ENCODE data around the gene TM4SF5. TPM values are rescaled to one million over a fixed set of nuclear protein-coding genes. Genes with fewer than 3 reads are reported as not detected.

Gene TM4SF5
- total RNA-seq, 2 donors from 2014 or later: not detected

- DNase-seq (no peak), ATAC-seq (no peak)
- intact Hi-C loops (cut with DNase I): loop anchor here (5.0 kb wide), 3 partner anchors 44 to 101 kb away; no protein-coding TSS in a partner anchor
These were observed 14.8 kb downstream of the TM4SF5 start for GRCh38 chr17:4786516-4786915.

- DNase-seq: no peak
- ATAC-seq: no peak
- intact Hi-C loops (cut with DNase I): loop anchor here (5.0 kb wide), 3 partner anchors 46 to 99 kb away; no protein-coding TSS in a partner anchor
These were observed 16.6 kb downstream of the TM4SF5 start for GRCh38 chr17:4788159-4788806.

- DNase-seq: no peak
- ATAC-seq: peak in 1 of 2 donors; percentile 2
- intact Hi-C loops (cut with DNase I): loop anchor here (5.0 kb wide), 3 partner anchors 47 to 98 kb away; no protein-coding TSS in a partner anchor
These were observed 17.4 kb downstream of the TM4SF5 start, which contains the start of gene GLTPD2 for GRCh38 chr17:4788807-4789700. GLTPD2 (plus strand) TSS chr17:4788964; CDS start chr17:4789012, 48 bp downstream.

GRCh38 chr17:4789701-4789950 is 17.9 kb downstream of the TM4SF5 start:
- no peak for DNase-seq
- no peak for ATAC-seq
- intact Hi-C loops (cut with DNase I): loop anchor here (5.0 kb wide), 3 partner anchors 47 to 98 kb away; no protein-coding TSS in a partner anchor

- intact Hi-C loops (cut with DNase I): loop anchor here (5.0 kb wide), 3 partner anchors 48 to 97 kb away; no protein-coding TSS in a partner anchor
- DNase-seq: peak; percentile 90
- peak; percentile 95 for ATAC-seq
These were observed 18.4 kb downstream of the TM4SF5 start for GRCh38 chr17:4789951-4790704.

GRCh38 chr17:4790705-4791088 is 19.0 kb downstream of the TM4SF5 start:
- DNase-seq: no peak
- intact Hi-C loops (cut with DNase I): no loop called here
- no peak for ATAC-seq

GRCh38 chr17:4795168-4795567 is 23.5 kb downstream of the TM4SF5 start:
- intact Hi-C loops (cut with DNase I): no loop called here
- ATAC-seq (no peak), DNase-seq (no peak)

- DNase-seq: peak; percentile 45
- intact Hi-C loops (cut with DNase I): no loop called here
- ATAC-seq: peak; percentile 38 to 70
These were observed 24.9 kb downstream of the TM4SF5 start for GRCh38 chr17:4796552-4796920.

- ATAC-seq (no peak), DNase-seq (no peak)
- intact Hi-C loops (cut with DNase I): no loop called here
These were observed 28.9 kb downstream of the TM4SF5 start for GRCh38 chr17:4800462-4801196.

GRCh38 chr17:4802228-4802627 is 30.5 kb downstream of the TM4SF5 start, which contains the start of gene C17orf114:
C17orf114 (minus strand) TSS chr17:4802328.
- ATAC-seq (no peak), DNase-seq (no peak)
- intact Hi-C loops (cut with DNase I): no loop called here

GRCh38 chr17:4806456-4806776 is 34.7 kb downstream of the TM4SF5 start:
- DNase-seq: no peak
- intact Hi-C loops (cut with DNase I): no loop called here
- no peak for ATAC-seq

GRCh38 chr17:4806777-4807604 is 35.3 kb downstream of the TM4SF5 start, which contains the start of gene PLD2:
PLD2 (plus strand) TSS chr17:4807152; CDS start chr17:4807773, 621 bp downstream.
- intact Hi-C loops (cut with DNase I): no loop called here
- peak; percentile 99 for ATAC-seq

GRCh38 chr17:4807605-4808377 is 36.1 kb downstream of the TM4SF5 start:
- intact Hi-C loops (cut with DNase I): no loop called here
- ATAC-seq: peak; percentile 10 to 26
- DNase-seq: no peak

More at GRCh38 chr17:4806777-4807604, 35.3 kb downstream of the TM4SF5 start, which contains the start of gene PLD2:
- DNase-seq: peak; percentile 89

GRCh38 chr17:4808378-4808767 is 36.7 kb downstream of the TM4SF5 start:
- intact Hi-C loops (cut with DNase I): no loop called here
- ATAC-seq (peak; percentile 12 to 40), DNase-seq (peak; percentile 48)

- DNase-seq: peak; percentile 34
- no peak for ATAC-seq
- intact Hi-C loops (cut with DNase I): no loop called here
These were observed 39.1 kb downstream of the TM4SF5 start for GRCh38 chr17:4810696-4811290.

GRCh38 chr17:4811471-4811870 is 39.8 kb downstream of the TM4SF5 start:
- DNase-seq (no peak), ATAC-seq (no peak)
- intact Hi-C loops (cut with DNase I): no loop called here

- ATAC-seq (no peak), DNase-seq (no peak)
- intact Hi-C loops (cut with DNase I): no loop called here
These were observed 41.0 kb downstream of the TM4SF5 start for GRCh38 chr17:4812690-4813089.

All from left cardiac atrium (tissue), 4 donors.